ENCODE results near the gene SUSD6.
"Not testable (repeated sequence)": the region's sequence is repeated elsewhere in the genome, so short reads cannot be mapped to it uniquely, and the experiment has no call there.

SUSD6 gene

DNA sequence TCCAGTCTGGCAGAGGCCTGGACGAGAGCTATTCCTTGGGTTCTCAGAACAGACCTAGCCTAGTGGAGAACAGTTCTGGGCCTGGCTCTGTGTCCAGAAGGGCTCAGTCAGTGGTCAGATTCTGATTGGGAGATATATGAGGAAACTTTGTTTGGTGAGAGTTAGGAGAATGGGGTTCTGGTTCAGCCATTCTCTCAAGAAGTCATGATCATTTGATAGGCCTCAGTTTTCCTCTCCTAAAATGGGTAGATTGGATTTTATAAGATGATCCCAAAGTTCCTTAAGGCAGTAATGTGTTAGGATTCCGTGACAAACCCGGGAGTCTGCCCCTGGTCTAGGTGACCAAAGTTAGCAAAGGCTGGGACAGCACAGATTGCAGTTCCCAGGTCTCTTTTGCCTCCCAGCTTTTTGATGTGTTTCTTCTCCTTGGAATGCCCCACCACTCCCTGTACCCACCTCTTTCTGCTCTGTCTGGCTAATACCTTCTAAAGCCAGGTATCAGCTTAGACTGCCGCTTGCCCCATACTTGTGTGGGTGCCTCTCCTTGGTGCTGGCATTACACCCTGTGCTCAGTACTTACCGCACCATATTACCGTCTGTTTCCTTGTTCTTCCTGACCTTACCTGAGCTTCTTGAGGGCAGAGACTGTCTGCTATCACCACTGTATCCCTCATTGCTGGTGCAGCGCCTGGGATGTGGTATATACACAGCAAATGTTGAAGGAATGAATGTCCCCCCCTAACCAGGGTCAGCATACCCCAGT lies 25.5 kb downstream of the SUSD6 start:
- H3K27ac ChIP-seq (ENCODE audit: low read depth, low read length), result no peak overlapping the region
- TF ChIP-seq, protein P1, sequence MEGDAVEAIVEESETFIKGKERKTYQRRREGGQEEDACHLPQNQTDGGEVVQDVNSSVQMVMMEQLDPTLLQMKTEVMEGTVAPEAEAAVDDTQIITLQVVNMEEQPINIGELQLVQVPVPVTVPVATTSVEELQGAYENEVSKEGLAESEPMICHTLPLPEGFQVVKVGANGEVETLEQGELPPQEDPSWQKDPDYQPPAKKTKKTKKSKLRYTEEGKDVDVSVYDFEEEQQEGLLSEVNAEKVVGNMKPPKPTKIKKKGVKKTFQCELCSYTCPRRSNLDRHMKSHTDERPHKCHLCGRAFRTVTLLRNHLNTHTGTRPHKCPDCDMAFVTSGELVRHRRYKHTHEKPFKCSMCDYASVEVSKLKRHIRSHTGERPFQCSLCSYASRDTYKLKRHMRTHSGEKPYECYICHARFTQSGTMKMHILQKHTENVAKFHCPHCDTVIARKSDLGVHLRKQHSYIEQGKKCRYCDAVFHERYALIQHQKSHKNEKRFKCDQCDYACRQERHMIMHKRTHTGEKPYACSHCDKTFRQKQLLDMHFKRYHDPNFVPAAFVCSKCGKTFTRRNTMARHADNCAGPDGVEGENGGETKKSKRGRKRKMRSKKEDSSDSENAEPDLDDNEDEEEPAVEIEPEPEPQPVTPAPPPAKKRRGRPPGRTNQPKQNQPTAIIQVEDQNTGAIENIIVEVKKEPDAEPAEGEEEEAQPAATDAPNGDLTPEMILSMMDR (IDR thresholded peaks at IDR 0.05; ENCODE audit: low read depth, low read length, poor library complexity, severe bottlenecking), result no peak
- no peak for TF ChIP-seq EZH2phosphoT487 (IDR thresholded peaks at IDR 0.05; ENCODE audit: borderline replicate concordance, low read length)
- H3K9me2 ChIP-seq (replicated peaks; ENCODE audit: control insufficient read depth, low read length), result no peaks in the 10 kb centered on the region
- H3K79me2 ChIP-seq (ENCODE audit: control insufficient read depth, low read length), result peaks cover 98% of the 10 kb centered on the region
- H3K27me3 ChIP-seq (ENCODE audit: control insufficient read depth, low read length), result no peaks in the 10 kb centered on the region
- no peak overlapping the region for H3K4me3 ChIP-seq (ENCODE audit: low read length)
- peaks cover 25% of the 10 kb centered on the region for H4K20me1 ChIP-seq (ENCODE audit: control insufficient read depth, insufficient read depth, low read depth, low read length)
- H3K4me1 ChIP-seq (ENCODE audit: control insufficient read depth, low read length), result peaks cover 67% of the 10 kb centered on the region
- peaks cover 20% of the 10 kb centered on the region for H3K9me3 ChIP-seq (ENCODE audit: control insufficient read depth, insufficient read depth, low read length)
- peak overlapping the region; percentile 28 for H3K4me2 ChIP-seq (ENCODE audit: low read length)
- H3K36me3 ChIP-seq (ENCODE audit: control insufficient read depth, low read length), result peaks cover 19% of the 10 kb centered on the region
- H3F3A ChIP-seq (ENCODE audit: control insufficient read depth, insufficient read depth), result no peaks in the 10 kb centered on the region

DNA sequence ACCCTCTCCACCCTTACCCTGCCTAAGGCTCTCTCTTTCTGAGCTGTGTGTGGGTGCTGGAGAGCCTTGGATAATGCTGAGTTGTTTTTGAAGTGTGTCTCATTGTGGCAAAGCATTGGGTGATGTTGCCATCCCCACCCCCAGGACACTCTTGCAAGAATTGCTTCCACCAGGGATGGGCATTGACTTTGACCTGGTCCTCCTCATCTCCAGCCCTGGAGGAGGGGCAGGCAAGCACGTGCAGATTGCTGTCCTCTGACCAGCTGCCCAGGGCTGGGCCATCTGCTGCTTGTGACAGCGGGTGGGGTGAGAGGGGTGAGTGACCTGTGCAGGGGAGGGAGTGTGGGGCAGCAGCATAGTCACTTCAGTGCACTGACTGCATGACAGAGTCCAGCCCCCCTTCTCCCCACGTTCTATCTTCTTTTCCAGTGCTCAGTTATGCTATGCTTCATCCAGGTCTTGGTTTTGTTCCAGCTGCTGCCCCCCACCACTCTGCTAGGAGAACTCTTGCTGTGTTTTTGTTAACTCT lies 26.2 kb downstream of the SUSD6 start:
- TF ChIP-seq, protein P1 (IDR thresholded peaks at IDR 0.05; ENCODE audit: low read depth, low read length, poor library complexity, severe bottlenecking), result no peak
- TF ChIP-seq EZH2phosphoT487 (IDR thresholded peaks at IDR 0.05; ENCODE audit: borderline replicate concordance, low read length), result no peak
- Histone ChIP-seq H3F3A (ENCODE audit: control insufficient read depth, insufficient read depth) (no peaks in the 10 kb centered on the region), H3K9me3 (ENCODE audit: control insufficient read depth, insufficient read depth, low read length) (peaks cover 26% of the 10 kb centered on the region), H3K36me3 (ENCODE audit: control insufficient read depth, low read length) (peaks cover 26% of the 10 kb centered on the region), H3K4me3 (ENCODE audit: low read length) (no peak overlapping the region), H3K27ac (ENCODE audit: low read depth, low read length) (no peak overlapping the region), H3K4me2 (ENCODE audit: low read length) (peak overlapping the region; percentile 28), H3K79me2 (ENCODE audit: control insufficient read depth, low read length) (peaks cover 97% of the 10 kb centered on the region), H3K9me2 (replicated peaks; ENCODE audit: control insufficient read depth, low read length) (no peaks in the 10 kb centered on the region), H3K4me1 (ENCODE audit: control insufficient read depth, low read length) (peaks cover 64% of the 10 kb centered on the region), H3K27me3 (ENCODE audit: control insufficient read depth, low read length) (no peaks in the 10 kb centered on the region), H4K20me1 (ENCODE audit: control insufficient read depth, insufficient read depth, low read depth, low read length) (peaks cover 22% of the 10 kb centered on the region; the same call in 1 of the 2 replicates)

DNA sequence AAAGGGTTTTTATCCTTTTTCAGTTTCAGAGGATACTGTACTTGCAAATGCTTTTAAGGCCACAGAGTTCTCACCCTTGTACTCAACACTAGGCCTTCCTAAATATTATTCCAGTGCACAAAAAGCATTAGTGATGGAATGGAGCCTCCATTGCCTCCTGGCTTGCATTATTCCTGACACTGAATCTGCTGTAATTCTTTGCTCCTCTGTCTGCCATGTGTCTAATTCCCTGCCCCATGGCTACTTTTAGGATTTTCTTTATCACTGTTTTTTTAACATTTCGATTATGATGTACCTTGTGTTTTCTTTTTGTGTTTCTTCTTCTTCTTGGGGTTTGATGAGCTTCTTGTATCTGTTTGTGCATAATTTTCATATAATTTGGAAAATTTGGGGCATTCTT lies 29.5 kb downstream of the SUSD6 start:
- TF ChIP-seq, protein P1 (IDR thresholded peaks at IDR 0.05; ENCODE audit: low read depth, low read length, poor library complexity, severe bottlenecking), result no peak
- TF ChIP-seq EZH2phosphoT487 (IDR thresholded peaks at IDR 0.05; ENCODE audit: borderline replicate concordance, low read length), result no peak
- Histone ChIP-seq H3K79me2 (ENCODE audit: control insufficient read depth, low read length) (peaks cover 95% of the 10 kb centered on the region), H3K4me3 (ENCODE audit: low read length) (no peak overlapping the region), H4K20me1 (ENCODE audit: control insufficient read depth, insufficient read depth, low read depth, low read length) (peaks cover 10% of the 10 kb centered on the region; the same call in 1 of the 2 replicates), H3F3A (ENCODE audit: control insufficient read depth, insufficient read depth) (no peaks in the 10 kb centered on the region), H3K4me2 (ENCODE audit: low read length) (no peak overlapping the region), H3K4me1 (ENCODE audit: control insufficient read depth, low read length) (peaks cover 47% of the 10 kb centered on the region), H3K36me3 (ENCODE audit: control insufficient read depth, low read length) (peaks cover 34% of the 10 kb centered on the region), H3K9me3 (ENCODE audit: control insufficient read depth, insufficient read depth, low read length) (peaks cover 31% of the 10 kb centered on the region), H3K27ac (ENCODE audit: low read depth, low read length) (no peak overlapping the region), H3K27me3 (ENCODE audit: control insufficient read depth, low read length) (no peaks in the 10 kb centered on the region), H3K9me2 (replicated peaks; ENCODE audit: control insufficient read depth, low read length) (no peaks in the 10 kb centered on the region)

DNA sequence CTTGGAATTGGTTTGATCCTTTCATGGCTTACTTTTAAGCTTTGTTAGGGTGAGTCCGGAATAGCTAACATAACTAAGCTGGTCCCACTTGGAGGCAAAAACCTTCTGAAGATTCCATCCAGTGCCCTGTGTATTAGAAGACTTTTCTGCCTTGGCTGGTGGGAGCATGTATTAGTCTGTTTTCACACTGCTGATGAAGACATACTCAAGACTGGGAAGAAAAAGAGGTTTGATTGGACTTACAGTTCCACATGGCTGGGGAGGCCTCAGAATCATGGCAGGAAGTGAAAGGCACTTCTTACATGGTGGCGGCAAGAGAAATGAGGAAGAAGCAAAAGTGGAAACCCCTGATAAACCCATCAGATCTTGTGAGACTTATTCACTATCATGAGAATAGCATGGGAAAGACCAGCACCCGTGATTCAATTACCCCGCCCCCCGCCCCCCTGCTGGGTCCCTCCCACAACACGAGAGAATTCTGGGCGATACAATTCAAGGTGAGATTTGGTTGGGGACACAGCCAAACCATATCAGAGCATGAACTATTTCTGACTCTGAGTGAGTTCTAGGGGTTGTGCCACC lies 30.9 kb downstream of the SUSD6 start:
- H3F3A ChIP-seq (ENCODE audit: control insufficient read depth, insufficient read depth); H3K27me3 ChIP-seq (ENCODE audit: control insufficient read depth, low read length); H4K20me1 ChIP-seq (ENCODE audit: control insufficient read depth, insufficient read depth, low read depth, low read length); H3K4me3 ChIP-seq (ENCODE audit: low read length); H3K27ac ChIP-seq (ENCODE audit: low read depth, low read length); H3K4me2 ChIP-seq (ENCODE audit: low read length); H3K9me2 ChIP-seq (replicated peaks; ENCODE audit: control insufficient read depth, low read length): not testable (repeated sequence)
- H3K9me3 ChIP-seq (ENCODE audit: control insufficient read depth, insufficient read depth, low read length), result peaks cover 31% of the 10 kb centered on the region
- H3K36me3 ChIP-seq (ENCODE audit: control insufficient read depth, low read length), result peaks cover 34% of the 10 kb centered on the region
- H3K4me1 ChIP-seq (ENCODE audit: control insufficient read depth, low read length), result peaks cover 44% of the 10 kb centered on the region
- peaks cover 93% of the 10 kb centered on the region for H3K79me2 ChIP-seq (ENCODE audit: control insufficient read depth, low read length)

All from DOHH2 (cell line).